KOPT-K1 (cell line): ENCODE measurements around the gene ELF1.

Source experiments
- H3K27ac ChIP-seq: fragments of 200-600 bp; sonication (generic); 2 replicates; pipeline ENCODE4 v1.5.1; 2016; ENCODE audit warnings: antibody characterized with exemption, mild to moderate bottlenecking, low read depth, low read length; ENCODE audit not compliant: poor library complexity, severe bottlenecking
- H3K36me3 ChIP-seq: fragments of 200-600 bp; sonication (generic); 2 replicates; pipeline ENCODE4 v1.5.1; 2017; ENCODE audit warnings: antibody characterized with exemption, mild to moderate bottlenecking, low read length, moderate library complexity; ENCODE audit not compliant: insufficient read depth
- H3K9me3 ChIP-seq: fragments of 200-600 bp; sonication (generic); 2 replicates; pipeline ENCODE4 v1.5.1; 2017; ENCODE audit warnings: antibody characterized with exemption, low read length, mild to moderate bottlenecking; ENCODE audit not compliant: insufficient read depth, poor library complexity, severe bottlenecking

Gene ELF1

GRCh38 chr13:41026788-41027187, 7.7 kb upstream of the ELF1 start:
- H3K9me3 ChIP-seq, result no peaks in the 10 kb centered on the region
- peaks cover 8% of the 10 kb centered on the region; the same call in 1 of the 2 replicates for H3K36me3 ChIP-seq
- H3K27ac ChIP-seq, result no peak overlapping the region

- H3K9me3 ChIP-seq, result no peaks in the 10 kb centered on the region
- H3K27ac ChIP-seq, result peak overlapping the region; percentile 28
- H3K36me3 ChIP-seq, result peaks cover 8% of the 10 kb centered on the region; the same call in 1 of the 2 replicates
Observed at GRCh38 chr13:41025518-41025917, 6.4 kb upstream of the ELF1 start.

DNA sequence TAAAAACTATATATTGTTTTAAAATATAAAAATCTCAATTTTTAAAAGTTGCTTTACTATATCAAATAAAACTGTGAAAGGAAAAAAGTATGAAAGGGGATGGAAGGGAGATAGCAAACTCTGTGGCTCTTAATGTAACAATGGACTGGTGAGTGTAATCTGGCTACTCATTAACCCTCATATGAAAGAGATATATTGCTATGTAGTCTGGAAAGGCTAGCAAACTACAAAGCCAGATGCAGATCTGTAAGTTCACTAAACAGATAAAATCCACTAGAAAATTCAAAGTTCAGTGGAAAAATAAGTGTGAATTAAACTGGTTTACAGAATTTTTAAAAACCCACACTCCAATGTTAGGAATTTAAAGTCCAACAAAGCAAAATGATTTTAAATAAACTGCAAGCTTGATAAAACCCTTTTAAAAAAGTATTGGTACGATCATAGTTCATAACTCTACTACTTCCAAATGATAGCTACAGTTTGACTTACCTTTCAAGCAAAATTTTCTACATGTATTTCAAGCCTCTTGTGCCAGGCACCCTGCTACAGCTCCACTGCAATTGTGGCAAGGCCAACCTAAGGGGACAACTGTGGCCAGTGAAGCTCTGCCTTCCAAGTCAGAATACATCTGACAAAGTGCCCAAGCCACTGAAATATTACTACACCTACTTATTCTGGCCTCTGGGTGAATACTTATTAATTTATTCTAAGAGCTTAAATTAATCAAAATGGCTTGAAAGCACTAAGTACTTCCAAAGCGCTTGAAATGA, 647 bp upstream of the ELF1 start:
- Histone ChIP-seq H3K9me3 (no peaks in the 10 kb centered on the region), H3K36me3 (no peaks in the 10 kb centered on the region), H3K27ac (peak overlapping the region; percentile 90)

- H3K36me3 ChIP-seq, result no peaks in the 10 kb centered on the region
- no peaks in the 10 kb centered on the region for H3K9me3 ChIP-seq
- peak overlapping the region; percentile 90 for H3K27ac ChIP-seq
Observed at GRCh38 chr13:41018602-41018948, 541 bp downstream of the ELF1 start.

DNA sequence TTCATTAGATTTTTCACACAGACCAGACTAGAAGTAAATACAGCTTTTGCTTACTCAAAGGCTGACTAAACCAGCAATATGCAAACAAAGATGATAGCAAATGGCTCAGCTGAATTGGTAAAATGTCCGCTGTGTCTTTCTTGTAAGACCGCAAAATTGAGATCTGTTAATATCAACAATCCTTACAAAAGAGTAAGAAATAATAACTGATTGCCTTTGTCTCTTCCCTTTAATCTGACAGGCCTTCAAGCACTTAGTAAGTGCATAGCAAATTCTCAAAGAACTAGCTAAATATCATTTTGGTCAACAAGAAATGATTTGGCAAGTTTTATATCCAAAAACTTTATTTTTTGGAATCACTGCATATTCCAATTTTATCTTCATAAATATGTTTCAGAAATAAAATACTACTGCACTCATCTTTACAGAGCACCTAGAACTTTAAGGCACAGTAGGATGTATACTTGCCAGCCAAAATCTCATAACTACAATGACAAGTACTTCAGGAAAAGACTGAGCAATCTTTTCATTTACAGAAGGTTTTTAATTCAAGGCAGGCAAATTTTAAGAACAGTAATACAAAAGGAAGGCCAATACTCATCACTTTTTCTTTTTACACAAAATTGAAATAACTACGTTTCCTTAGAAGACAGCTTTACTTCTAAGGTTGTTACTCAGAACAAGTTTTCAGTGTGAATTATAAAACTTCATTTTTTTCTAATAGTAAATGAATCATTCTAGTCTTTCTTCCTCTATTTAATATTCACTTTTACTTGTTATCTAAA, 1.1 kb downstream of the ELF1 start:
- peak overlapping the region; percentile 90 for H3K27ac ChIP-seq
- peaks cover 4% of the 10 kb centered on the region; the same call in 1 of the 2 replicates for H3K36me3 ChIP-seq

GRCh38 chr13:41017159-41017558, 2.0 kb downstream of the ELF1 start:
- Histone ChIP-seq H3K9me3 (no peaks in the 10 kb centered on the region), H3K27ac (peak overlapping the region; percentile 90), H3K36me3 (peaks cover 11% of the 10 kb centered on the region)

More for the DNA sequence above, 1.1 kb downstream of the ELF1 start:
- H3K9me3 ChIP-seq, result no peaks in the 10 kb centered on the region

DNA sequence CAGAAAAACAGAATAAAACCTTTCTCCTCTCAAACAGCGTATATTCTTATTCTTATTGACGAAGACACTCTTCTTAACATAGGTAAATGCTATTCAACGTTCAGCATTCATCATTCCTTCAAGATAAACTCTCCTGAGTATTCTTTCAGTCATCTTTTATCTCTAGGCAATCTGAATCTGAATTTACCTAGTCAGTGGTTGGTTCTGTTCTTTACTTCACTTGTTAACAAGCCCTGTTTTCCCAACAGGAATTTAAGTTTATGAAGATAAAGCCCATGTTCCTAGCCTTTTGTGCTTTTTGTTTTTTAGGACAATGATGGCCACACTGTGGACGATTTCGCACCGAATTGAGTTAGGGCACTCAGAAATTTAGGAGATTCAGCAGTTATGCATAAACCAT, 3.2 kb downstream of the ELF1 start:
- H3K27ac ChIP-seq, result peak overlapping the region; percentile 64
- H3K9me3 ChIP-seq, result no peaks in the 10 kb centered on the region
- peaks cover 22% of the 10 kb centered on the region for H3K36me3 ChIP-seq

DNA sequence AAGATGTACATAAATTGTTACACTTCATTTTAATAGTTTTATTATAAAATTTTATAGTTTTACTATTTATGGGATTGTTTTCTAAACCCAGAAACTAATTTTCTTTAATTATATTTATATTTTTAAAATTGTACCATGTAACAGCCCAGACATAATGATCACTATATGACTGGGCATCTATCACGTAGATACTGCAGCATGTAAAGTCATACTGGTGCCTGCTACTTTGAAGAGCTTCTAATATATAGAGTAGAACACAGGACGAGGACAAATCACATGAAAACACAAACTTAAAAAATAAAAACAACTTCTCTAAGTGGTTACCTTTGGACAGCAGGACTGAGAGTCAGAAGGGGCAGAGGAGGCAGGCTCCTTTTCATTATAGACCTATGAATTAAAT, 5.3 kb downstream of the ELF1 start:
- peaks cover 22% of the 10 kb centered on the region for H3K36me3 ChIP-seq
- peak overlapping the region; percentile 64 for H3K27ac ChIP-seq
- H3K9me3 ChIP-seq, result no peaks in the 10 kb centered on the region

DNA sequence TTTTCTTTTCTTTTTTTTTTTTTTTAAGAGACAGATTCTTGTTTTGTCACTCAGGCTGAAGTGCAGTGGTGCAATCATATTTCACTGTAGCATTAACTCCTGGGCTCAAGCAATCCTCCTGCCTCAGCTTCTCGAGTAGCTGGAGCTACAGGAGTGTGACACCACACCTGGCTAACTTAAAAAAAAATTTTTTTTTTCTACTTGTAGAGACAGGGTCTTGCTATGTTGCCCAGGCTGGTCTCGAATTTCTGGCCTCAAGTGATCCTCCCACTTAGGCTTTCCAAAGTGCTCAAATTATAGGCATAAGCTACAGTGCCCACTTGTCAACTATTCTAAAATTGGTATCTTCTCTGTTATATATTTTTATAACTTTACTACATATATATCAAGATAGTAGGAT, 6.6 kb downstream of the ELF1 start:
- H3K9me3 ChIP-seq, result no peaks in the 10 kb centered on the region
- H3K27ac ChIP-seq, result no peak overlapping the region
- H3K36me3 ChIP-seq, result peaks cover 22% of the 10 kb centered on the region

- no peaks in the 10 kb centered on the region for H3K9me3 ChIP-seq
- H3K27ac ChIP-seq, result peak overlapping the region; percentile 46
- peaks cover 22% of the 10 kb centered on the region for H3K36me3 ChIP-seq
Observed at GRCh38 chr13:41011382-41011956, 7.6 kb downstream of the ELF1 start.

GRCh38 chr13:41008349-41008980, 10.7 kb downstream of the ELF1 start:
- peak overlapping the region; percentile 100 for H3K27ac ChIP-seq
- peaks cover 22% of the 10 kb centered on the region for H3K36me3 ChIP-seq
- H3K9me3 ChIP-seq, result no peaks in the 10 kb centered on the region

DNA sequence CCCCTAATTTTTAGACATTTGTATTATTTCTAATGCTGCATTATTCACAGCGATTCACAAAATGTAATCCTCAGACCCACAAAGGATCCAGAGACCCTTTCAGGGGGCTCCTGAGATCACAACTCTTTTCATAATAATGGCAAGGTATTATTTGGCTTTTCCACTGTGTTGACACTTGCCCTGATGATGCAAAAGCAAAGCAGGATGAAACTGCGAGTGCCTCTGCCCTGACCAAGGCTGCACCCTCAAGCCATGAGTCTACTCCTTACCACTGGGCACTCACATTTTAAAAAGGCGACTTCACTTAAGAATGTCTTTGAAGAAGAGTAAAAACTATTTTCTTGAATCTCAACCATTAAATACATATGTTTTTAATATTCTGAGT, 11.4 kb downstream of the ELF1 start:
- H3K9me3 ChIP-seq, result no peaks in the 10 kb centered on the region
- peak overlapping the region; percentile 100 for H3K27ac ChIP-seq
- H3K36me3 ChIP-seq, result peaks cover 16% of the 10 kb centered on the region

GRCh38 chr13:41006978-41007743, 12.0 kb downstream of the ELF1 start:
- no peaks in the 10 kb centered on the region for H3K9me3 ChIP-seq
- H3K36me3 ChIP-seq, result peaks cover 11% of the 10 kb centered on the region
- peak overlapping the region; percentile 100 for H3K27ac ChIP-seq

- H3K27ac ChIP-seq, result peak overlapping the region; percentile 100
- peaks cover 3% of the 10 kb centered on the region for H3K36me3 ChIP-seq
- no peaks in the 10 kb centered on the region for H3K9me3 ChIP-seq
Observed at GRCh38 chr13:41006306-41006705, 12.8 kb downstream of the ELF1 start.
